Astrocyte (in vitro differentiated cells and primary cell): ENCODE measurements around the gene HOXC9. TPM values are rescaled to one million over a fixed set of nuclear protein-coding genes. Genes with fewer than 3 reads are reported as not detected.
A peak's percentile ranks its signal among the peaks of the same experiment; 100 is the strongest.

Experiments used
- DNase-seq: peaks from one replicate; pipeline ENCODE4 v3.0.0-alpha.2; 2010; ENCODE audit warnings: low read depth
- FAIRE-seq: peaks from 2 replicates; lab custom pipeline; 2011; peaks lifted over from hg19 to GRCh38; lab: Jason Lieb, UNC
- H2AFZ ChIP-seq: 2 replicates; pipeline ENCODE4 v1.6.0; 2012; ENCODE audit warnings: low read depth, low read length, inconsistent platforms
- H3K27ac ChIP-seq: 2 replicates; pipeline ENCODE4 v1.5.1; 2011; ENCODE audit warnings: low read depth, low read length, inconsistent platforms
- H3K27me3 ChIP-seq: 2 replicates; pipeline ENCODE4 v1.6.0; 2011; ENCODE audit warnings: low read length, inconsistent platforms; ENCODE audit not compliant: insufficient read depth
- H3K36me3 ChIP-seq: 2 replicates; pipeline ENCODE4 v1.5.1; 2011; ENCODE audit warnings: low read length, inconsistent platforms; ENCODE audit not compliant: insufficient read depth
- H3K4me1 ChIP-seq: 2 replicates; pipeline ENCODE4 v1.5.1; 2011; ENCODE audit warnings: low read length, inconsistent platforms; ENCODE audit not compliant: insufficient read depth
- H3K4me2 ChIP-seq: 2 replicates; pipeline ENCODE4 v1.6.0; 2012; ENCODE audit warnings: low read length, inconsistent platforms
- H3K4me3 ChIP-seq: 2 replicates; pipeline ENCODE4 v1.5.1; 2011; ENCODE audit warnings: low read depth, mild to moderate bottlenecking, low read length, inconsistent platforms; ENCODE audit not compliant: insufficient read depth
- H3K79me2 ChIP-seq: 2 replicates; pipeline ENCODE4 v1.6.0; 2012; ENCODE audit warnings: mild to moderate bottlenecking, low read length, inconsistent platforms; ENCODE audit not compliant: insufficient read depth
- H3K9ac ChIP-seq: 2 replicates; pipeline ENCODE4 v1.6.0; 2012; ENCODE audit warnings: mild to moderate bottlenecking, low read length, inconsistent platforms
- H3K9me3 ChIP-seq: 2 replicates; pipeline ENCODE4 v1.5.1; 2012; ENCODE audit warnings: low read depth, mild to moderate bottlenecking, low read length, inconsistent platforms; ENCODE audit not compliant: insufficient read depth
- H4K20me1 ChIP-seq: 2 replicates; pipeline ENCODE4 v1.6.0; 2012; ENCODE audit warnings: low read length, inconsistent platforms; ENCODE audit not compliant: insufficient read depth
- H3K27ac Mint-ChIP-seq: one replicate; pipeline ENCODE4 v1.8.0; 2021; ENCODE audit warnings: mild to moderate bottlenecking, mixed read lengths; ENCODE audit not compliant: unreplicated experiment
- H3K27me3 Mint-ChIP-seq: one replicate; pipeline ENCODE4 v1.8.0; 2021; ENCODE audit warnings: low read depth, mixed read lengths; ENCODE audit not compliant: unreplicated experiment
- H3K36me3 Mint-ChIP-seq: one replicate; pipeline ENCODE4 v1.8.0; 2021; ENCODE audit warnings: low read depth, mixed read lengths; ENCODE audit not compliant: unreplicated experiment
- H3K4me1 Mint-ChIP-seq: one replicate; pipeline ENCODE4 v1.8.0; 2021; ENCODE audit warnings: low read depth, mixed read lengths; ENCODE audit not compliant: unreplicated experiment
- H3K4me3 Mint-ChIP-seq: one replicate; pipeline ENCODE4 v1.8.0; 2021; ENCODE audit warnings: mild to moderate bottlenecking, moderate library complexity, mixed read lengths; ENCODE audit not compliant: unreplicated experiment
- H3K9me3 Mint-ChIP-seq: one replicate; pipeline ENCODE4 v1.8.0; 2021; ENCODE audit warnings: mild to moderate bottlenecking, mixed read lengths; ENCODE audit not compliant: unreplicated experiment
- CTCF ChIP-seq: IDR thresholded peaks from 2 replicates; pipeline ENCODE4 v1.5.1; 2011; ENCODE audit warnings: low read depth, mild to moderate bottlenecking, inconsistent platforms, low read length, moderate library complexity; ENCODE audit not compliant: insufficient read depth
- EZH2 ChIP-seq: IDR thresholded peaks from 2 replicates; pipeline ENCODE4 v1.6.1; 2012; ENCODE audit warnings: mild to moderate bottlenecking, low read length, inconsistent platforms; ENCODE audit not compliant: insufficient read depth
- total RNA-seq: library from RNA; stranded (reverse); gene quantifications from 2 replicates; pipeline ENCODE4 v1.2.1, GENCODE V29; 2021

The HOXC9 gene
- total RNA-seq, 1 donor from 2014 or later, result not detected

DNA sequence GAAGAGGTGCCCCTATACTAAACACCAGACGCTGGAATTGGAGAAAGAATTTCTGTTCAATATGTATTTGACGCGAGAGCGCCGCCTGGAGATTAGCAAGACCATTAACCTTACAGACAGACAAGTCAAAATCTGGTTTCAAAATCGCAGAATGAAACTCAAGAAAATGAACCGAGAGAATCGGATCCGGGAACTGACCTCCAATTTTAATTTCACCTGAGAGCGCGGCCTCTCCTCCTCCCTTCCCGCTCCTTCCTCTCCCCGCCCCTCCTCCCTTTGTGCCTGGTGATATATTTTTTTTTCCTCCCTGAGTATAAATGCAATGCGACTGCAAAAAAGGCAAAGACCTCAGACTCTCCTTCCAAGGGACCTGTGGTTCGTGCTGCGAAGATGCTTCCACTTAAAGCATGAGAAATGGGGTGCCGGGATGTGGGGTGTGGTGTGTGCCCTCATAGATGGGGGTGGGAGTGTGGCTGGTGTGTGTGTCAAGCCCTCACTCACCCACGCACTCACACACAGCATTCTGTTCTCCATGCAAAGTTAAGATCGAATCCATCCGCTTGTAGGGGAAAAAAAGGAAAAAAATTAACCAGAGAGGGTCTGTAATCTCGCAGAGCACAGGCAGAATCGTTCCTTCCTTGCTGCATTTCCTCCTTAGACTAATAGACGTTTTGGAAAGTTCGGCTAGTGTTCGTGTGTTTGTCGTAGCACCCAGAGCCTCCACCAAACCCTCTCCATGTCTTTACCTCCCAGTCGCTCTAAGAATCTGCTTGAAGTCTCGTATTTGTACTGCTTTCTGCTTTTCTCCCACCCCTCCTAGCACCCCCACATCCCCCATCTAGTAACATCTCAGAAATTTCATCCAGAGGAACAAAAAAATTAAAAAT is 10.5 kb upstream of the HOXC9 start:
- peaks cover 7% of the 10 kb centered on the region for H3K9me3 ChIP-seq
- H3K4me1 ChIP-seq, result no peaks in the 10 kb centered on the region
- peaks cover 35% of the 10 kb centered on the region for H3K9me3 Mint-ChIP-seq
- FAIRE-seq (no peak), DNase-seq (no peak)
- H3K4me2 ChIP-seq, result no peak overlapping the region
- H3K27me3 Mint-ChIP-seq, result peaks cover 88% of the 10 kb centered on the region
- peaks cover 92% of the 10 kb centered on the region for H3K27me3 ChIP-seq
- no peak overlapping the region for H3K4me3 Mint-ChIP-seq
- no peak overlapping the region for H3K27ac Mint-ChIP-seq
- no peaks in the 10 kb centered on the region for H3K36me3 ChIP-seq
- peak; percentile 20 for TF ChIP-seq CTCF
- TF ChIP-seq EZH2, result peak; percentile 16
- H4K20me1 ChIP-seq, result no peaks in the 10 kb centered on the region
- no peak overlapping the region for H3K4me3 ChIP-seq
- no peaks in the 10 kb centered on the region for H3K36me3 Mint-ChIP-seq
- H3K4me1 Mint-ChIP-seq, result no peaks in the 10 kb centered on the region
- H3K79me2 ChIP-seq, result no peaks in the 10 kb centered on the region
- no peak overlapping the region for H3K27ac ChIP-seq
- H3K9ac ChIP-seq, result no peak overlapping the region
- no peak overlapping the region for H2AFZ ChIP-seq

GRCh38 chr12:53990311-53991076 is 9.5 kb upstream of the HOXC9 start:
- Histone ChIP-seq H3K79me2 (no peaks in the 10 kb centered on the region), H3K4me2 (no peak overlapping the region), H3K27ac (no peak overlapping the region), H3K27me3 (peaks cover 98% of the 10 kb centered on the region), H3K4me1 (peaks cover 4% of the 10 kb centered on the region), H3K9ac (no peak overlapping the region), H3K36me3 (no peaks in the 10 kb centered on the region), H3K4me3 (no peak overlapping the region), H4K20me1 (no peaks in the 10 kb centered on the region), H2AFZ (no peak overlapping the region), H3K9me3 (peaks cover 10% of the 10 kb centered on the region)
- H3K9me3 Mint-ChIP-seq, result peaks cover 35% of the 10 kb centered on the region
- no peaks in the 10 kb centered on the region for H3K4me1 Mint-ChIP-seq
- no peak for FAIRE-seq
- H3K36me3 Mint-ChIP-seq, result no peaks in the 10 kb centered on the region
- peaks cover 91% of the 10 kb centered on the region for H3K27me3 Mint-ChIP-seq
- TF ChIP-seq CTCF, result no peak
- peak; percentile 46 for TF ChIP-seq EZH2
- H3K4me3 Mint-ChIP-seq, result no peak overlapping the region
- no peak for DNase-seq
- no peak overlapping the region for H3K27ac Mint-ChIP-seq
